GM12801 (cell line): ENCODE results near the gene TNFAIP1.

Source experiments
- CTCF ChIP-seq: IDR thresholded peaks from one replicate; pipeline ENCODE4 v1.5.1; 2011; ENCODE audit warnings: control low read depth; ENCODE audit not compliant: insufficient read length; ENCODE audit errors: extremely low read depth

The TNFAIP1 gene

DNA sequence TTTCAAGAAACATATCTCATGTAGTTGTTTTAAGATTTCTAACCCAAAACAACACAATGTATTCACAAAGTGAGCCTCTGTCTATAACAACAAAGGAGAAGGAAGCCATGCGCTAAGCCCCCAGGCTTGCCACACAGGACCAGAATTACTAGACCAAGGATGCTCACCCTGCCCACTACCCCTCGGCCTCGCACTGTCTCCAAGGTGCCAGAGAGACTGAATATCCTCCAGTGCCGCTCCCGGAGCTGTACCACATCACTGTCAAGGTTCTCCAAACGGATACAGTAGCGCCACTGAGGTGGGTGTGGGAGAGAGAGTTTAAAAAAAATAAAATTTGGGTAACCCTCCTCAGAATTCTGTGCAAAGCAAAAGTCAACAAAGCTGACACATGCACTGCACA is 14.7 kb downstream of the TNFAIP1 start:
- no peak for TF ChIP-seq CTCF

DNA sequence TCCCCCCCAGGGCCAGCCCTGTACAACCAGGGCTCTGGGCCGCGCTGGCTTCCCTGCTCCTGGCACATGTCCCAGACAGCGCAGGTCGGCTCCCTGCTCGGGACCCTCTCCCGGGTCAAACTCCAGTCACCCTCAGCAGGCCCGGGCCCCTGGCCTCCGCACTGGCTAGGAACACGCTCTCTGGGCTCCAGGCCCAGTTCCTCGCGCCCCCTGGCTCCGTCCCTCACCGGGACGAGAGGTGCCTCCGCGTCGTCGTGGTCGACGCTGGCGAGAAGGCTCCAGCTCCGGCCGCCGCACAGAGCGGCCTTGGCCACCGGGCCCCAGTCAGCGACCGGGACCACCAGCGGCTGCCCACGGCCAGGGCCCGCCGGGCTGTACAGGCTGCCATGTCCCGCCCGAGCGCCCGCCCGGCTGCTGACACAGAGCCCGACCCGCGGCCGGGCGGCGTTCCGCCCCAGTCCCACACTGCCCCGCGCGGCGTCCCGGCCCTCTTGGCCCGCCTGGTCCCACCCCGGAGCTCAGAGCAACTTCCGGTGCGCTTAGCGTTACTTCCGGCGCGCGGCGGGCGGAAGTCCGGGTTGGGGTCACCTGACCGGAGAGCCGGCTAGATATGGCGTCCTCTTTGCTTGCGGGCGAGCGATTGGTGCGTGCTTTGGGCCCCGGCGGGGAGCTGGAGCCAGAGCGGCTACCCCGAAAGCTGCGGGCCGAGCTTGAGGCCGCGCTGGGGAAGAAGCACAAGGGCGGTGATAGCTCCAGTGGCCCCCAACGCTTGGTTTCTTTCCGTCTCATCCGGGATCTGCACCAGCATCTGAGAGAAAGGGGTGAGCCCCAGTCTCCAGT is 21.7 kb downstream of the TNFAIP1 start, which contains the start of gene POLDIP2:
POLDIP2 (minus strand) TSS at position 467 of the 840 bp plus-strand sequence; CDS start at position 388, 79 bp downstream.
- no peak for TF ChIP-seq CTCF

GRCh38 chr17:28357901-28358197 is 22.3 kb downstream of the TNFAIP1 start:
- no peak for TF ChIP-seq CTCF

DNA sequence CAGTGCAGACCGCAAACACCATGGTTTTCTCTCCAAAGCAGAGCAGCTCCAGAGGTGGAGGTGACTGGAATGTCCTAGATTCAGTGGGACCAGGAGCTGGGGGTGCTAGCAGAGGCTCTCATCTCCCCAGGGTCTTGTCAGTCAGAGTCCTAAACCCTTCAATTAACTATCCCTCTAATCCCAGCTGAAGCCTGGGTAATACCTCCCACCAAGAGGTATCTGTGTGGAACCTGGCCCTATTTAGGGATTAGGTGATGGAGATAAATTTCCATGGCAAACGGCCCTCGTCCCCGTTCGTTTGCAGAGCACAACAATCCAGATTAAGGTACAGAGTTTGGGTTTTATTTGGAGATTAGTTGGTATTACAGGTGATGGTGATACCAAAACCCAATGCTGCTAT is 27.6 kb downstream of the TNFAIP1 start:
- TF ChIP-seq CTCF, result no peak

- no peak for TF ChIP-seq CTCF
Measured at GRCh38 chr17:28363776-28364650, 28.5 kb downstream of the TNFAIP1 start.

- TF ChIP-seq CTCF, result no peak
Measured at GRCh38 chr17:28364665-28365363, 29.3 kb downstream of the TNFAIP1 start, which contains the start of gene SEBOX. Gene SEBOX, minus strand, starts transcription at chr17:28365199. Its CDS starts 48 bp downstream, at chr17:28365151.

DNA sequence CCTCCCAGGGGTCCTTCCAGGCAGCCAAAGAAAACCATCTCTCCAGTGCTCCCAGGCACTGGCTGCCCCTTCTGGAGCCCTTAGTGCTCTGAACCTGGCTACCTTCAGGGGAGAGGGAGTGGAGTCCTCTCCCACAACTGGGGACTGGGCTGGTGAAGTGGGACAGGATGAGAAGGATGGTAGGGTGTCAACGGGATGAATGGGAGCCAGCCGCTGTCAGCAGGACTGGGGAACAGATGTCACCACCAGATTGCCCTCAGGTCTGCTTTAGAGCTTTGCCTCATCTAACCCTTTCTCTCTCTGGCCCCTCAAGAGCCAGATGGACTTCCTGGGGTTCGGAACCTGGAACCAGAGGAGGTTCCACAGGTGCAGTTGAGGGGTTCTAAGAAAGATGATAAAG is 29.9 kb downstream of the TNFAIP1 start:
- no peak for TF ChIP-seq CTCF
